ENCODE data around the gene PPIP5K2. TPM values are rescaled to one million over a fixed set of nuclear protein-coding genes. Genes with fewer than 3 reads are reported as not detected.

PPIP5K2 gene
- total RNA-seq, 4 donors from 2014 or later: 17.0 to 51.2 (median 31.7) TPM

DNA sequence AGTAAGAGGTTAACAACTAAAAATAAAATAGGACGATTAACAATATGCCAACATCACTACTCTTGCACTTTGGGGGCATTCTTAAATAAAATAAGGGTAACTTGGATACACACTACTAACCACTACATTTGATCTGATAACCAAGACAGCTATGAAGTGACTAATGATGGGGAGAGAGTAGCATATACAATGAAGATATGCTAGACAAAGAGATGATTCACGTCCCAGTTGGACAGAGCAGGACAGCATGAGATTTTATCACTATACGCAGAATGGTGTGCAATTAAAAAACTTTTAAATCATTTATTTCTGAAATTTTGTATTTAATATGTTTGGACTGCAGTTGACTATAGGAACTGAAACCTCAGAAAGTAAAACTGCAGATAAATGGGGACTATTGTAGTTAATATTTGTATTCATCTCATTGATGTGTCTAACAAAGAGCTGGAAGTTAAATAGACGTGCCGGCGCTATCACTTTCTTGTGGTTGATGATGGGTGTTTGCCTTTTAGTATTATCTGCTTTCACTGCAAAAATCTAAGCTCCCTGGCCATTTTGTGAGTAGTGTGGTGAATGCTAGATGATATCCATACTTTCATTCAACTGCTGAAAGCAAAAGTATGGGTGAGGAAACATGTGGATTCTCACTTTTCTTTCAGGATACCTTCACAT lies 18.9 kb upstream of the PPIP5K2 start:
- Histone ChIP-seq H3K27me3 (no peaks in the 10 kb centered on the region), H3K4me1 (no peaks in the 10 kb centered on the region), H3K4me3 (no peak overlapping the region), H3K27ac (no peak overlapping the region), H3K9me3 (no peaks in the 10 kb centered on the region), H3K36me3 (peaks cover 0 to 20% (median 0%) of the 10 kb centered on the region in 3 donors)
- DNase-seq: no peak
- TF ChIP-seq, protein P1, sequence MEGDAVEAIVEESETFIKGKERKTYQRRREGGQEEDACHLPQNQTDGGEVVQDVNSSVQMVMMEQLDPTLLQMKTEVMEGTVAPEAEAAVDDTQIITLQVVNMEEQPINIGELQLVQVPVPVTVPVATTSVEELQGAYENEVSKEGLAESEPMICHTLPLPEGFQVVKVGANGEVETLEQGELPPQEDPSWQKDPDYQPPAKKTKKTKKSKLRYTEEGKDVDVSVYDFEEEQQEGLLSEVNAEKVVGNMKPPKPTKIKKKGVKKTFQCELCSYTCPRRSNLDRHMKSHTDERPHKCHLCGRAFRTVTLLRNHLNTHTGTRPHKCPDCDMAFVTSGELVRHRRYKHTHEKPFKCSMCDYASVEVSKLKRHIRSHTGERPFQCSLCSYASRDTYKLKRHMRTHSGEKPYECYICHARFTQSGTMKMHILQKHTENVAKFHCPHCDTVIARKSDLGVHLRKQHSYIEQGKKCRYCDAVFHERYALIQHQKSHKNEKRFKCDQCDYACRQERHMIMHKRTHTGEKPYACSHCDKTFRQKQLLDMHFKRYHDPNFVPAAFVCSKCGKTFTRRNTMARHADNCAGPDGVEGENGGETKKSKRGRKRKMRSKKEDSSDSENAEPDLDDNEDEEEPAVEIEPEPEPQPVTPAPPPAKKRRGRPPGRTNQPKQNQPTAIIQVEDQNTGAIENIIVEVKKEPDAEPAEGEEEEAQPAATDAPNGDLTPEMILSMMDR (IDR thresholded peaks at IDR 0.05): no peak
- TF ChIP-seq POLR2A (IDR thresholded peaks at IDR 0.05): no peak

DNA sequence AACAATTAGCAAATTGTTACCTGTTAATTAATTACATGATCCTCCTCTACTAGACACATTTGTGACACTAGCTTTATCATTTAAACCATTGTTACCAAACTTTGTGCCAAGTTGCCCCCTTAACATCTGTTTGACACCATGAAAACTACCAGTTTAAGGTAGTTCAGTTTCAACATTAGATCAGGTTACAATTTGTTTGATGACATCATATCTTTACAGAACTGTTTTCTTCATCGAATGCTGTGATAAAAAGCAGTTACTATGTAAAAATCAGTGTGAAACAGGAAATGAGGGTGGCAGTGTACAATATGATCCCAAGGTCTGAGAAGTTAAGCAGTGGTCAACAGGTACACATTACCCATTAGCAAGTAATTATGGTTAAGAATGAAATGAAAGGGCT lies 17.9 kb upstream of the PPIP5K2 start:
- H3K27me3 ChIP-seq: no peaks in the 10 kb centered on the region
- peaks cover 0 to 20% (median 0%) of the 10 kb centered on the region in 3 donors for H3K36me3 ChIP-seq
- no peak for DNase-seq
- no peak overlapping the region for H3K27ac ChIP-seq
- TF ChIP-seq, protein P1 (IDR thresholded peaks at IDR 0.05): no peak
- no peak for TF ChIP-seq POLR2A (IDR thresholded peaks at IDR 0.05)
- no peaks in the 10 kb centered on the region for H3K4me1 ChIP-seq
- H3K4me3 ChIP-seq: no peak overlapping the region
- H3K9me3 ChIP-seq: no peaks in the 10 kb centered on the region

DNA sequence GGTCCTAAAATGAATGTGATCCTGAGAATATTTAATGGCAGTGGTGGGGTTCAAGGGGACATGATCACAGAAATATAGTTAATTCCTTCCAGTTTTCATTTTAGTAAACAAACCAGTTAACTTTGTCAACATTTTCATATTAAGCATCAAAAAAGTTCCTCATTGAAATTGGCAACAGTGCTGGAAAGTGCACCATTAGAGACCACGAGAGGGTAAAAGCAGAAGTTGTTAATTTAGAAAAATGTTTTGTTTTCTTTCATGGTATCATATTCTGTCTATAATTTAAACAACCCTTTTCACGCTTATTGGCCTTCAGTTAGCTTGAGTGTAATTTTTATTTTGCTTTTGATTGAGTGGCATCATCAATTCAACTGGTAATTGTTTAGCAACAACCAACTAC lies 12.0 kb upstream of the PPIP5K2 start:
- no peaks in the 10 kb centered on the region for H3K9me3 ChIP-seq
- no peak for DNase-seq
- TF ChIP-seq POLR2A (IDR thresholded peaks at IDR 0.05): no peak
- TF ChIP-seq, protein P1 (IDR thresholded peaks at IDR 0.05): no peak

DNA sequence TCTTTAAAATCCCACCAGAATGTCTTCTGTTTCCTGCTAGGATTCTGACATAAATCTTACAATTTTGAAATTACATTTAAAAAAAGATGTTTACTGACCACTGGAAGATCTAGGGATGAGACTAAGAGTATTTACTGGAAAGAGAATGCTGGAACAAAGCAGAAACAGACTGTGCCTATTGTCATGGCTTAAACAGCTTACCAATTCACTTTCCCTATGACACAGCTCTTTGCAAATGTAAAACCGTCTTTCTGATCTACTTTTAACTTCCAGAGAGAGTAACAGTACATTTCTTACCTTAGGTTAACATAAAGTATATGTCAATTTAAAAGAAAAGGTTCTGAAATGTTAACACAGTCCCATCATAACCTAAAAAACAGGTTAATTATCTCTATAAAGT lies 10.8 kb upstream of the PPIP5K2 start:
- no peaks in the 10 kb centered on the region for H3K27me3 ChIP-seq
- no peak for TF ChIP-seq POLR2A (IDR thresholded peaks at IDR 0.05)
- TF ChIP-seq, protein P1 (IDR thresholded peaks at IDR 0.05): no peak
- no peaks in the 10 kb centered on the region for H3K4me1 ChIP-seq
- H3K27ac ChIP-seq: no peak overlapping the region
- no peak for DNase-seq
- no peak overlapping the region for H3K4me3 ChIP-seq
- no peaks in the 10 kb centered on the region for H3K9me3 ChIP-seq
- peaks cover 0 to 7% (median 0%) of the 10 kb centered on the region in 3 donors for H3K36me3 ChIP-seq

More for the DNA sequence above, 12.0 kb upstream of the PPIP5K2 start:
- H3K27me3 ChIP-seq: no peaks in the 10 kb centered on the region
- no peaks in the 10 kb centered on the region for H3K4me1 ChIP-seq
- H3K4me3 ChIP-seq: no peak overlapping the region
- H3K36me3 ChIP-seq: peaks cover 0 to 16% (median 0%) of the 10 kb centered on the region in 3 donors
- no peak overlapping the region for H3K27ac ChIP-seq

DNA sequence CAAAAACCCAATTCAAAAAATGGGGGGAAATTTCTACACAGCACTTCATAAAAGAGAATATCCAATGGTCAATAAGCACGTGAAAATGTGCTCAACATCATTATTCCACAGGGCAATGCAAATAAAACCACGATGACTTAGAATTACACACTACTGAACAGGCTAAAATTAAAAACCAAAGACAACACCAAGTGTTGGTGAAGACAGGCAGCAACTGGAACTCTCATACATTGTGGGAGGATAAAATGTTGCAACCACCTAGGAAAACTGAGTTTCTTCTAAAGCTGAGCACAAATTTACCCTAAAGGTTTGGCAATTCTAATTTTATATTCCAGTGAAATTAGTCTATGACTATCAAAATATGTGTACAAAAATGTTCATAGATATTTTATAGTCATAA lies 9.7 kb upstream of the PPIP5K2 start:
- Histone ChIP-seq H3K27me3 (no peaks in the 10 kb centered on the region), H3K4me1 (no peaks in the 10 kb centered on the region), H3K27ac (no peak overlapping the region), H3K4me3 (no peak overlapping the region), H3K9me3 (no peaks in the 10 kb centered on the region), H3K36me3 (peaks cover 0 to 7% (median 0%) of the 10 kb centered on the region in 3 donors)
- no peak for DNase-seq
- no peak for TF ChIP-seq POLR2A (IDR thresholded peaks at IDR 0.05)
- TF ChIP-seq, protein P1 (IDR thresholded peaks at IDR 0.05): no peak
